ENCODE results near the gene RASSF4.
"Not testable (repeated sequence)": the region's sequence is repeated elsewhere in the genome, so short reads cannot be mapped to it uniquely, and the experiment has no call there.

The RASSF4 gene

GRCh38 chr10:45006276-45007030 lies 46.9 kb downstream of the RASSF4 start:
- DNase-seq (ENCODE audit: low read depth, low spot score): no peak

- DNase-seq (ENCODE audit: low read depth, low spot score): no peak
These were observed 49.0 kb downstream of the RASSF4 start for GRCh38 chr10:45008524-45009161.

GRCh38 chr10:45014557-45014956 lies 55.0 kb downstream of the RASSF4 start:
- DNase-seq (ENCODE audit: low read depth, low spot score): not testable (repeated sequence)

GRCh38 chr10:45015590-45015989 lies 56.0 kb downstream of the RASSF4 start:
- no peak for DNase-seq (ENCODE audit: low read depth, low spot score)

GRCh38 chr10:45023426-45023825 lies 63.8 kb downstream of the RASSF4 start:
- DNase-seq (ENCODE audit: low read depth, low spot score): no peak

GRCh38 chr10:45034301-45034700 lies 74.7 kb downstream of the RASSF4 start:
- DNase-seq (ENCODE audit: low read depth, low spot score): no peak

- no peak for DNase-seq (ENCODE audit: low read depth, low spot score)
These were observed 76.1 kb downstream of the RASSF4 start for GRCh38 chr10:45035673-45036072.

GRCh38 chr10:45040921-45041542 lies 81.4 kb downstream of the RASSF4 start:
- DNase-seq (ENCODE audit: low read depth, low spot score): no peak

GRCh38 chr10:45044290-45044689 lies 84.7 kb downstream of the RASSF4 start:
- no peak for DNase-seq (ENCODE audit: low read depth, low spot score)

Measured in activated CD4-positive, CD25-positive, alpha-beta regulatory T cell treated with anti-CD3 and anti-CD28 coated beads, Interleukin-2, amount 50 U/mL, for 16 hours (primary cell).